Measurements from ENCODE around the gene ZC3H12D.
A peak's percentile ranks its signal among the peaks of the same experiment; 100 is the strongest.
"Not testable (repeated sequence)": the region's sequence is repeated elsewhere in the genome, so short reads cannot be mapped to it uniquely, and the experiment has no call there.

Gene ZC3H12D

DNA sequence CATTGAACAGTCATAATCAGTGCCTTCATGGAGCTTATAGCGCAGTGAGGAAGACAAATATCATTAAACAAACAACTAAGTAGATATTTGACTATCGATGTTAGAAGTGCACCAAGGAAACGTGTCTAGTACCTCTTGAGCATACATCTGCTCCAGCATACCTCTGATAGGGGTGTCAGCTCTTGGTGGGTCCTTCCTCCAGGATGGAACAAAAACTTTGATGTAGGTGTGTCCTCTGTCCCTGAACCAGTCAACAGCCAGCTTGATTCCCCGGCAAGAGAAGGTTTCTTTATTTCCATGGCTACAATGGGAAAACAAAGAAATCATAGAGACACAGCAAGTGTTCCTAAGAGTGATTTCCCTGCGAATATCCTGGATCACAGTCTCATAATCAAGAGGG lies 23.1 kb downstream of the ZC3H12D start:
- H3K27me3 Mint-ChIP-seq = no peaks in the 10 kb centered on the region
- no peak for DNase-seq
- H3K27ac Mint-ChIP-seq = no peak overlapping the region
- peaks cover 12% of the 10 kb centered on the region for H3K4me1 Mint-ChIP-seq
- no peak overlapping the region for H3K4me3 Mint-ChIP-seq
- peaks cover 33% of the 10 kb centered on the region for H3K36me3 Mint-ChIP-seq
- no peaks in the 10 kb centered on the region for H3K9me3 Mint-ChIP-seq
- CTCF ChIA-PET = interaction anchor here (0.6 to 3.3 kb wide), 4 partner anchors 12 to 79 kb away, joined by 3 to 13 read pairs (median 6); no protein-coding TSS in a partner anchor

DNA sequence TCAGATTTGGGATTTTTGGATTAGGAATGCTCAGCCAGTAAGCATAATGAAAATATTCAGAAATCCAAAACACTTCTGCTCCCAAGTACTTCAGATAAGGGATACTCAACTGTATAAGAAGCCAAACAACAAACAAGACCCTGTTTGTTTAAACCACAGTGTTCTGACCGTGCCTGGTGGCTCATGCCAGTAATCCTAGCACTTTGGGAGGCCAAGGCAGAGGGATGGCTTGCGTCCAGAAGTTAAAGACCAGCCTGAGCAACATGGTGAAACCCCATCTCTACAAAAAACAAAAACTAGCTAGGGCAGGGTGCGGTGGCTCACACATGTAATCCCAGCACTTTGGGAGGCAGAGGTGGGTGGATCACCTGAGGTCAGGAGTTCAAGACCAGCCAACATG lies 24.6 kb downstream of the ZC3H12D start:
- H3K4me3 Mint-ChIP-seq, H3K9me3 Mint-ChIP-seq, DNase-seq, H3K27me3 Mint-ChIP-seq, H3K27ac Mint-ChIP-seq, H3K4me1 Mint-ChIP-seq: not testable (repeated sequence)
- CTCF ChIA-PET = interaction anchor here (1.9 kb wide), 1 partner anchor 14 kb away, joined by 6 read pairs; no protein-coding TSS in a partner anchor
- H3K36me3 Mint-ChIP-seq = peaks cover 33% of the 10 kb centered on the region

DNA sequence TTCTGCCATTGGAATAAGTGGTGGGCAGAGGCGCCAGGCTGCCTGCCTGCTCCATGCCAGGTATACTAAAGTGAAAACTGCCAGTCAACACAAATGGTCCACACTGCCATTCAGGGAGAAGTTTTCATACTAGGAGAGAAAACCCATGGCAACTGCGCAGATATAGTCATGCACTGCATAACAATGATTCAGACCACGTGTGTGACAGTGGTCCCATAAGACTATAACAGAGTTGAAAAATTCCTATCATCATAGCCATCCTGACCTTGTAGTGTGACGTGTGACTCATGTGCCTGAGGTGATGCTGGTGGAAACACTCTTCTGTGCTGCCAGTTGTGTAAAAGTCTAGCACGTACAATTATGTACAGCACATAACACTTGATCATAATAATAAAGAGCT lies 25.1 kb downstream of the ZC3H12D start:
- Mint-ChIP-seq H3K27me3 (no peaks in the 10 kb centered on the region), H3K4me1 (peaks cover 3% of the 10 kb centered on the region), H3K27ac (no peak overlapping the region), H3K36me3 (peaks cover 33% of the 10 kb centered on the region), H3K9me3 (no peaks in the 10 kb centered on the region), H3K4me3 (no peak overlapping the region)
- CTCF ChIA-PET = no interaction called here
- no peak for DNase-seq

DNA sequence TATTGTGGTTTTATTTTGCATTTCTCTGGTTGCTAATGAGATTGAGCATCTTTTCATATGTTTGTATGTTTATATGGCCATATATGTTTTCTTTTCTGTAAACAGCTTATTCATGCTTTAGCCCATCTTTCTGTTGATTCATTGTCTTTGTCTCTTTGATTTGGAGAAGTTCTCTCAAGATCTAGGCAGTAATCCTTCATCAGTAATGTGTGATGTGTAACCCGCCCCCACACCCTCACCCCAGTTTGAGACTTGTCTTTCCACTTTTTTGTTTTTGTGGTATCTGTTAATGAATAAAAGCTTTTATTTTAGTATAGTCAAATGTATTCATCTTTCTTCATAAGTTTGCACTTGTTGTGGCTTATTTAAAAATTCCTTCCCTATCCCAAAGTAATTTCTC lies 26.0 kb downstream of the ZC3H12D start:
- no peak for DNase-seq
- Mint-ChIP-seq H3K9me3 (no peaks in the 10 kb centered on the region), H3K4me3 (no peak overlapping the region), H3K36me3 (peaks cover 33% of the 10 kb centered on the region), H3K4me1 (peaks cover 4% of the 10 kb centered on the region), H3K27me3 (no peaks in the 10 kb centered on the region), H3K27ac (no peak overlapping the region)
- CTCF ChIA-PET = no interaction called here

DNA sequence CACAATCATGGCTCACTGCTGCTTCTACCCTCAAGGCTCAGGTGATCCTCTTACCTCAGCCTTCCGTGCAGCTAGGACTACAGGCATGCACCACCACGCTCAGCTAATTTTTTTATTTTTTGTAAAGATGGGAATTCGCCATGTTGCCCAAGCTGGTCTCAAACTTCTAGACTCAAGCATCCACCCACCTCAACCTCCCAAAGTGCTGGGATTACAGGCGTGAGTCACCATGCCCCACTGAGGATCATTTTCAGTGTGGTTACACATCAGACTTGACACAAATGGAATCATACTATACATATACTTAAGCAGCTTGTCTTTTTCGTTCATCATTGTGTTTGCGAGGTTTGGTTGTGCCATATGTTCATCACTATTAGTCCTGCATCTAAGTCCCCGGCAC lies 26.6 kb downstream of the ZC3H12D start:
- Mint-ChIP-seq H3K27me3 (no peaks in the 10 kb centered on the region), H3K36me3 (peaks cover 32% of the 10 kb centered on the region), H3K4me1 (peaks cover 4% of the 10 kb centered on the region), H3K9me3 (no peaks in the 10 kb centered on the region), H3K4me3 (no peak overlapping the region), H3K27ac (no peak overlapping the region)
- no peak for DNase-seq
- CTCF ChIA-PET = no interaction called here

DNA sequence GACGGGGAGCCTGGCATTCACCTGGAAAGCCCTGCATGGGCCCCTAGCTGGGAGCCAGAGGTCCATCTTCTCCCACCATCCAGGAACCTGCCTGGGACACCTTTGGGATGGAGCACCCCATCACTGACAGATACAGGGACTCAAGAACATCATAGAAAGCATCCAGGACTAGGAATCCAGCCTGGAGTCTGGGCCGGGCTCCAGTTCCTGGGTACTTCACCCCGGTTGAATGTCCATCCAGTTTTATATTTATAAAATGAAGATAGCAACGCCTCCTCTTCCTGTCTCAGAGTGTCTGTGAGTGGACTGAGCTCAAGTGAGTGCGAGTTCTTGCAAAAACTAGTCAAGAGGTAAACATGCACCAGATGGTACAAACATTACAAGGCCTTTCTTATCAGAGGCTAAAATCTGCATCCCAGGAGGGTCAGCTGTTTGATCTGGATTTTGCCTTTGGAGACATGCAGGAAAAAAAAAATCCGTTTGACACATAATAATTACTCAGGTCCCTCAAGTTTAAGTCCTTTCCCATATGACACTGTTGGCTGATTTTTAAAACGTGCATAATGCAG lies 27.4 kb downstream of the ZC3H12D start:
- Mint-ChIP-seq H3K36me3 (peaks cover 25% of the 10 kb centered on the region), H3K27ac (no peak overlapping the region), H3K4me3 (no peak overlapping the region), H3K4me1 (peaks cover 5% of the 10 kb centered on the region), H3K27me3 (no peaks in the 10 kb centered on the region), H3K9me3 (no peaks in the 10 kb centered on the region)
- no peak for DNase-seq
- CTCF ChIA-PET = no interaction called here

DNA sequence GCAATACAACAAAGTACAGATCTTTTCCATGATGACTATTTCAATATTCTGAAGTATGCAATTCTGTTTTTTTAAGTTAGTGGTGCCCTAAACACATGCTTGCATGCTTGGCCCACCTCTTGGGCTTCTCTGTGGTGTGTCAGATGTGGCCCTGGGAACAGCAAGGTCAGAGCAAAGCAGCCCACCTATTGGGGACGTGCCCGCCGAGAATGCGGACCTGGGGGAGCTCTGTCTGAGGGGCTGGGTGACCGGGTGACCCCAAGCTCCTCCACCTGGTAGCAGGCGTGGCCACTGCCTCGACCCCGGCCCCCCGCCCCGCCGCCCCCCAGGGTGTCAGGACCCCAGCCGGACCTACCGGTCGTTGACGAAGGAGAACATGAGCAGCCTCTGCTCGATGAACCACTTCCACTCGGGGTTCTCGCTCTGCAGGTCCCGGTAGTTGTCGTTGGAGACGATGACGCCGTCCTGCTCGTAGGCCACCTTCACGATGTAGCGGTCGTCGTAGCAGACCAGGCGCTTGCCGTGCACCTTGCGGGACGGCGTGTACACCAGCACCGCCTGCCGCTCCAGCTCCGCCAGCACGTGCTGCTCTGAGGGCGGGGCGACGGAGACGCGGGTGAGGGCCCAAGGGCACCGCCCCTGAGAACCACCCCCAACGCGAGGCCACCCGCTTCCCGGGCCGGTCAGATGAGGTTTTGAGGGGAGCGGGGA lies 28.3 kb downstream of the ZC3H12D start:
- Mint-ChIP-seq H3K4me1 (peaks cover 5% of the 10 kb centered on the region), H3K27ac (no peak overlapping the region), H3K36me3 (peaks cover 27% of the 10 kb centered on the region), H3K9me3 (no peaks in the 10 kb centered on the region), H3K27me3 (no peaks in the 10 kb centered on the region), H3K4me3 (no peak overlapping the region)
- no peak for DNase-seq
- CTCF ChIA-PET = interaction anchor here (1.4 kb wide), 1 partner anchor 11 kb away, joined by 4 read pairs; no protein-coding TSS in a partner anchor

DNA sequence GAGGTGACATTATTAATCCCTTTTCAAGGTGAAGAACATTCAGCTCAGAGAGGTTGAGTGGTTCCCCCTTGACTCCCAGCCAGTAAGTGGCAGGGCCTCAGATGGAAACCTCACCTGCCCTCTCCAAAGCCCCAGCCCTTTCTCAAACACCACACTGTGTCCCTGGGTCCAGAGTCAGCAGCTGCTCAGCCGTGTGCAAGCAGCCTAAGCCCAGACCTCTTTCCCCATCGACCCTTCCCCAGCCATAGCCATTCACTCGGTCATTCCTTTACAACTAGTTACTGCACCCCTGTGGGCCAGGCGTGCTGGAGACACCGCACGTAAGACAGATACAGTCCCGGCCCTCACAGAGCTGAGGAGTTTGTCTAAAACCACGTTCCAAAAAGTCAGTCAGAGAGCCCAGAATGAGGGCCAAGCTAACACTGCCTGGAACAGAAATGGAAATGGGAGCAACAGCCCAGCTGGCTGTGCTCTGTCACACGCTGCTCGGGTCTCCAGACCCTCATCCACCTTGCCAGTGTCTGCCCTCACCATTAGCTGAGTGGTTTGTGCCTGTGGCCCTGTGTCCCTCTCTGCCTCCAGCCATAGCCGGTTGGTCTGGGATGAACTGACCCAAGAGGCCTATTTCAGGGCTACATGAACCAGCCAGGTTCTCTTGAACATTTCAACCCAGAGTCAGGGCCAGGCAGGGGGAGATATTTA lies 29.6 kb downstream of the ZC3H12D start:
- peaks cover 8% of the 10 kb centered on the region for H3K4me1 Mint-ChIP-seq
- H3K36me3 Mint-ChIP-seq = peaks cover 23% of the 10 kb centered on the region
- no peak overlapping the region for H3K4me3 Mint-ChIP-seq
- H3K27me3 Mint-ChIP-seq = no peaks in the 10 kb centered on the region
- no peak overlapping the region for H3K27ac Mint-ChIP-seq
- CTCF ChIA-PET = interaction anchor here (0.7 to 1.4 kb wide), 4 partner anchors 10 to 62 kb away, joined by 3 to 4 read pairs (median 3); no protein-coding TSS in a partner anchor
- no peaks in the 10 kb centered on the region for H3K9me3 Mint-ChIP-seq
- DNase-seq = no peak

DNA sequence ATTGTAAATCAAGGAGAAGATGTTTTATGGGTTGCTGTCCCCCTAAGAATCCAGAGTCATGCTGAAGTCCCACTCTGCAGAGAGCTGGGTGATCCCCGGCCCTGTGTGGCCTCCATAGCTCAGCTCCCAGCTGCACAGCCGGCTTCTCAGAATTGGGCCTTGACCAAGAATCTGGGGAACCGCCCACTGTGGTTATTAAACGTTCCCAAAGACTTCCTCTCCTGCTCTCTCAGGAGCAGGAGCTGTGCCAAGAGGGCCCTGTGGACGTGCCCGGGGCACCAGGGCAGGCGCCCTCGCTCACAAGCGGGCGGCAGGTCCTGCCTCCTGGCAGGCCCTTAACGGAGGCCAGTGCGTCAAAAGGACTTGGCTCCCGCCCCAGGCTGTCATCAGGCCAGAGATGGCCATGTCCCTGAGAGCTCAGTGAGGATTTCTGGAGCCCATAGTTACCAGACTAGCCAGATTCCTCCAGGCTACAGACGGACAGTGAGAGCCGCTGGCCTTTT lies 30.4 kb downstream of the ZC3H12D start:
- Mint-ChIP-seq H3K4me3 (no peak overlapping the region), H3K36me3 (peaks cover 22% of the 10 kb centered on the region), H3K9me3 (no peaks in the 10 kb centered on the region), H3K27me3 (no peaks in the 10 kb centered on the region), H3K27ac (no peak overlapping the region), H3K4me1 (peaks cover 10% of the 10 kb centered on the region)
- CTCF ChIA-PET = interaction anchor here (0.6 to 2.1 kb wide), 4 partner anchors 19 to 62 kb away, joined by 3 to 11 read pairs (median 4); no protein-coding TSS in a partner anchor
- DNase-seq = no peak

DNA sequence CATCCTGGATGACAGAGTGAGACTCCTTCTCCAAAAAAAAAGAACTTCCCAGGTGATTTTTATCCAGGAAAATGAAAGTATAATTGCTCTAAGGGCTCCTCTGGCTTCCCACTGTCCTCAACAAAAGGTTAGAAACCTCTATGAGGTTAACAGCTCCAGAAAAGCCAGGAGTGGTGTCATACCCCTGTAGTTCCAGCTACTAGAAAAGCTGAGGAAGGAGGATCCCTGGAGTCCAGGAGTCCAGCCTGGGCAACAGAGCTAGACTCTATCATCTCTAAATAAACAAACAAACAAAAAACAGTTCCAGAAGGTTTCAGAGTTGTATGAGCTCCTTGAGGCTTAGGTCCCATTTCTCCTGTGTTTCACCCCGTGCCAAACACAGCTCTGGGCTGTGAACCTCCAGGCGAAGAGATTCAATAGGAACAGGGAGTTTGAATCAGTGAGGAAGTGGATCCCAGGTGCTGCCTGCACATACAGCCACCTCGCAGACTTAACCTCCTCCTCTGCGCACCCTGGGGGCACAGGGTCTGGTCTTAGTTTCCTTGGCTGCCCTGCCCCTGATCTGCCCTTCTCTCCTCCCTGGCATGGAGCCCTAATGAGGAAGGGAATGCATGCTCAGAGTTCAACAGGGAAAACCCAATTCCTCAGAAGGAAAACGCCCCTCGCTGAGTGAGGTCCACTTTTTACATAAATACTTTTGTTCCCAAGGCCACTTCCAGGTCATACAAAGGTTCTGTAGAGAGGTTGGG lies 31.0 kb downstream of the ZC3H12D start:
- H3K4me1 Mint-ChIP-seq = peaks cover 10% of the 10 kb centered on the region
- CTCF ChIA-PET = interaction anchor here (0.6 to 2.1 kb wide), 3 partner anchors 19 to 63 kb away, joined by 4 to 11 read pairs (median 6); no protein-coding TSS in a partner anchor
- no peak overlapping the region for H3K4me3 Mint-ChIP-seq
- no peaks in the 10 kb centered on the region for H3K27me3 Mint-ChIP-seq
- no peak overlapping the region for H3K27ac Mint-ChIP-seq
- H3K36me3 Mint-ChIP-seq = peaks cover 17% of the 10 kb centered on the region
- DNase-seq = no peak
- H3K9me3 Mint-ChIP-seq = no peaks in the 10 kb centered on the region

DNA sequence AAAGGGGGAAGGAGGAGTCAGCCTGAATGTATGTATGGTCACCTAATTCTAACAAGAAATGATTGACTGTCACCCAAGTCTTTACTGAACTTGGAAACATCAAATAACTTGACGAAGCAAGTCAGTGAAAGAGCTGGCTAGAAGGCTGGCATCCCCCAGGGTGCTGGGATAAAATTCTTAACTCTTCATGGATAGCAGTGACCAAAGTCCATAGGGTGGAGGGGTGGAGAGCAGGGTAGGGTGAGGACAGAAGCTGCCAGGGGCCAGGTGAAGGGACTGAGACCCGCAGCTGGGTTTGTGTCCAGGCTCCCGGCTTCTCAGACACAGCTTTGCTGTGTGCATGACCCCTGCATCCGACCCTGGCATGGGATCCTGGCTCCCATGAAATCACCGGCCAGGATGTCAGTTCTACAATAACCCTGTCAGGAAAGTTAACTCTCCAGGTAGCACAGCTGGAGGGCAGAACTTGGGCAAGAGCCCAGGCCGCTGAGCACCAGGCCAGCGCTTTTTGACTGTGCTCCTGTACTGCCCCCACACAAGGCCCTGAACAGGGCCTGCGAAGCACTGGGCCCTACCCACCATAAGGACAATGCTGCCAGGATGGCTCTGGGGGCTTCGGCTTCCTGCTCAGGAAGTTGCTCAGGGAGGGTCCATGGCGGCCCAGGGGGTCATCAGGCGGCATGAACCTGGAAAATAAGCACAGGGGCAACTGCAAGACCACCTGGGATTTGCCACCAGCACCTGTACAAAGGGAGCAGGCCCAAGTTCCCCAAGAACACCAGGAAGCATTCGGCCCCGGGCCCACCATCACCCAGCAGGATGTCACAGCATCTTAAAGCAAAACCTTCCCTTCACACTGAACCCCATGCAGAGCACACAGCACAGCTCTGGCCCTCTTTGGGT lies 32.5 kb downstream of the ZC3H12D start:
- DNase-seq = no peak
- Mint-ChIP-seq H3K4me1 (peaks cover 10% of the 10 kb centered on the region), H3K9me3 (no peaks in the 10 kb centered on the region), H3K36me3 (peaks cover 13% of the 10 kb centered on the region), H3K27me3 (no peaks in the 10 kb centered on the region), H3K4me3 (no peak overlapping the region), H3K27ac (no peak overlapping the region)
- CTCF ChIA-PET = interaction anchor here (1.9 to 2.1 kb wide), 2 partner anchors 20 to 65 kb away, joined by 6 to 11 read pairs; no protein-coding TSS in a partner anchor

DNA sequence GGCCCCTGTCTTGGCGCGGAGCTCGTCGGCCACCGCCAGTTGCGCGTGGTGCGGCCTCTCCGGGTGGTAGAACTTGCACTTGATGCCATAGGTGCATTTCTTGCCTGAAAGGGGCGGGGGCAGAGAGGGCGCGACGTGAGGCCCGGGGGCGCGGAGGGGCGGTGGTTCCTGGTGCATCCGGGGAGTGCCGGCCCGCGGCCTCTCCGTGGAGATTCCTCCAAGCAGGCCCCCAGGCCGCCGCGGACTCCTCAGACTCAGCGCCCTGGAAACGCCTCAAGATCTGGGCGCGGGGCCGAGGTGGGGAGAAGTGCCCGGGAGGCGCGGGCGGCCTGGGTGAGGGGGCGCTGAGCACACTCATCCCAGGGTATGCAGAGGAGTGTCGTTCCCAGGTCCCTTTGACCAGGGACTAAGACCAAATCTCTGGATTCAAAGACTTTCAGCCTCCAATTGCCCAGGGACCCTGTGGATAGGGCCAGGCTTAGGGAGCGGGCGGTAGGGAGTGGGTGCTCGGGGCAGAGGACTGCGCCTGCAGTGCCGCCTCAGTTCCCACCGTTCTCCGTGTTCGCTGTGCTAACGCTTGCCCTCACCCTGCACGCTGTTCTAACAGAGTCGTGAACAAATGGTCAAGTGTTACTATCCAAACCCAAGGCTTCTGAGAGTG lies 33.3 kb downstream of the ZC3H12D start:
- no peaks in the 10 kb centered on the region for H3K9me3 Mint-ChIP-seq
- no peak overlapping the region for H3K27ac Mint-ChIP-seq
- peaks cover 10% of the 10 kb centered on the region for H3K36me3 Mint-ChIP-seq
- no peaks in the 10 kb centered on the region for H3K27me3 Mint-ChIP-seq
- peak; percentile 53 for DNase-seq
- CTCF ChIA-PET = interaction anchor here (0.8 to 1.9 kb wide), 2 partner anchors 20 to 66 kb away, joined by 3 to 6 read pairs; no protein-coding TSS in a partner anchor
- H3K4me3 Mint-ChIP-seq = no peak overlapping the region
- peaks cover 10% of the 10 kb centered on the region for H3K4me1 Mint-ChIP-seq
